ENCODE results near the gene PIK3AP1.

PIK3AP1 gene

GRCh38 chr10:96610817-96611216 lies 109.5 kb downstream of the PIK3AP1 start:
- no peak for DNase-seq (ENCODE audit: low read depth)

DNA sequence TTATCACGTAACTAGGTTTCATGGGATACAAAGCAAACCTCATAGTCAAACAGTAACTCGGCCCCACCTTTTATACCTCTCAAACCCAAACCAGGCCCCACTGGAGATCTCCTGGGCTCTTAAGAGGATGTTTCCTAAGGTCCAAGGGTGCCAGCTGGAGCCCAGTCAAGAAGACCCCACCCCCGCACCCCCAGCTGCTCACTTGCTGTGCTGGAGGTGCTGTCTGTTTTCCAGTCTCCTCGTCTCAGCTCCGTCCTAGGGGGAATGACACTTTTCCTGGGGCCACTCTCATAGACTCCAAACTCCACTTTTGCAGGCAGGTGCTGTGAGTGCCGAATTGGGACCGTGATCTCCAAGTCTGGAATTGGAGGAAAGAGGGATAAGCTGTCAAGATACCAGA lies 110.8 kb downstream of the PIK3AP1 start:
- DNase-seq (ENCODE audit: low read depth): no peak

DNA sequence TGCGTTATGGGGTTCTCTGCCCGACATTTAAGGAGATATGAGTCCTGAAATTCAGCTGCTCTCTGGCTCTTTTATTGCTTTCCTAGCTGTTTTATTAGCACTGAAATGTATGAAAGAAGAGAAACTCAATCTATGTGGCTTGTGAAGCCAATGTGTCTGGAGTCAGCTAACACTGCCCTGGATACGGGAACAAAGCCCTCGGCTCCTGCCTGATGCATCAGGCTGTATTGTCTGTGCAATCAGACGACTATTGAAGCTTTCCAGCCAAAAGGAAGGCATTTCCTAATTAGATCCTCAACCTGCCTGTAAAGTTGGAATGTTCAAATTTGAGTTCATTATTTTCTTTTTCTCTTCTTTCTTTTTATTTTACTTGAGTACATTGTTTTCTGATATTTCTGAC lies 111.5 kb downstream of the PIK3AP1 start:
- DNase-seq (ENCODE audit: low read depth): no peak

DNA sequence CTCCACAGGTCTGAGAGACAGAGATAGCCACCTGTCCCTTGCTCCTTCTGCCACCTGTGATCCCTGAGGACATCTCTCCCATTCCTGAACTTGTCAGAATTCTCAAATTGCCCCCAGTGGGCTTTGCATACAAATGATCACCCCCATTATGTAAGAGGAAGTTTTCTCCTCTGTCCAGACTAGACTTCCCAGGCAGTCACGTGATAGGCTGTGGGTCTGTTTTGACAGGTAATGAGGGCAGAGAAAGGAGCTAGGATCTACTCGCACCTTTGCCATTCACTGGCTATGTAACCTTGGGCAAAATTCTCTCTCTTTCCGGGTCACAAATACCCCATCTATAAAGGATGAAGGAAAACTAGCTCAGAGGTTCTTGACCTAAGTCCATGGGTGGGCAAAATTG lies 112.1 kb downstream of the PIK3AP1 start:
- no peak for DNase-seq (ENCODE audit: low read depth)

DNA sequence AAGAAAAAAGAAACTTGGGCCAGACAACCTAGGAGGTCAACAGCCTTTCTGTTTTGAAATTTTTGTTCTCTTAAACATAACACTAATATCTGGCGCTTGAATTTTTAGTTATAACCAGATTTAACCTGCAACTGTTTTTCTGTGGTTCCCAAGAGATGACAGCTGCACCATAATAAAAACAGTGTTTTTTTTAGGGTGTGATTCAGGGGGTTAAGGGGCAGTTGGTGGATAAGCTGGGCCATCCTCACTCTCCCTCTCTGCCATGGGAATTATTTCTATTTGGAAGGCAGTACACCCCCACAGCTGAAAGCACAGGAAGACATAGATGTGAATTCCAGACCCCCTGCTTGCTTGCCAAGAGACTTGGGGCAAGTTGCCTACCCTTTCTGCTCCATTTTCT lies 113.4 kb downstream of the PIK3AP1 start:
- DNase-seq (ENCODE audit: low read depth): no peak

DNA sequence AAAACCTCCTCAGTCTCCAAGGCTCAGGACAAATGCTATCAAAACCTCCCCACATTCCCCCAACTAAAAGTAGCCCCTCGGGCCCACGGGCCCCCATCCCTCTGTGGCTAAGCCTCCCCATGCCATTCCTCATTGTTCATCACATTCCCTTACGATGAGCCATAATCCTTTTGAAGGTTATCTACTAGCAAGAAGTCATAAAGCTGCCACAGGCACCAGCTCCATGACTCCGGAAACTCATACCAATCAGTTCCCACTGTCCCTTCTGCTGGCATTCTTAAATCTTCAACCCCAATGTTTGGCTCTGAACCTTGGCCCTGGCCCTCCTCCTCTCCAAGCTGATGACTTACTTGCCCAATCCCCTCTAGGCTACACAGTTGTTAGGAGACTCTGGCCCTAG lies 114.1 kb downstream of the PIK3AP1 start:
- DNase-seq (ENCODE audit: low read depth): no peak

GRCh38 chr10:96600337-96600736 lies 120.0 kb downstream of the PIK3AP1 start:
- no peak for DNase-seq (ENCODE audit: low read depth)

DNA sequence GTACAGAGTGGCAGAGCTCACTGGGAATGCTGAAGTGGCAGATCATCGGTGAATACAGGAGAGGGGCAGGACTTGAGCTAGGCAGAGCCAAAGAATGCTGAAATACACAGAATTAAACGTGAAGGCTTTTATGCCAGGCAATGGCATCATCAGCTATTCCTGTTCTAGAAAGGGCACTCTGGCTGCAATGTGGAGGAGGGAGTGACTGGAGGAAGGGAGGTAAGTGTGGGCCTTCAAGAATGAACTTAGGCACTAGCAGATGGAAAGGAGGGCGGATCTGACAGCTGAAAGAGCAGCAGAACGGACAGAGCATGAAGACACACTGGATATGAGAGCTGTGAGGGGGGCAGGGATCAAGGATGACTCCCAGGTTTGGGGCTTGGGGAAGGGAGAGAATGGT lies 121.5 kb downstream of the PIK3AP1 start:
- no peak for DNase-seq (ENCODE audit: low read depth)

DNA sequence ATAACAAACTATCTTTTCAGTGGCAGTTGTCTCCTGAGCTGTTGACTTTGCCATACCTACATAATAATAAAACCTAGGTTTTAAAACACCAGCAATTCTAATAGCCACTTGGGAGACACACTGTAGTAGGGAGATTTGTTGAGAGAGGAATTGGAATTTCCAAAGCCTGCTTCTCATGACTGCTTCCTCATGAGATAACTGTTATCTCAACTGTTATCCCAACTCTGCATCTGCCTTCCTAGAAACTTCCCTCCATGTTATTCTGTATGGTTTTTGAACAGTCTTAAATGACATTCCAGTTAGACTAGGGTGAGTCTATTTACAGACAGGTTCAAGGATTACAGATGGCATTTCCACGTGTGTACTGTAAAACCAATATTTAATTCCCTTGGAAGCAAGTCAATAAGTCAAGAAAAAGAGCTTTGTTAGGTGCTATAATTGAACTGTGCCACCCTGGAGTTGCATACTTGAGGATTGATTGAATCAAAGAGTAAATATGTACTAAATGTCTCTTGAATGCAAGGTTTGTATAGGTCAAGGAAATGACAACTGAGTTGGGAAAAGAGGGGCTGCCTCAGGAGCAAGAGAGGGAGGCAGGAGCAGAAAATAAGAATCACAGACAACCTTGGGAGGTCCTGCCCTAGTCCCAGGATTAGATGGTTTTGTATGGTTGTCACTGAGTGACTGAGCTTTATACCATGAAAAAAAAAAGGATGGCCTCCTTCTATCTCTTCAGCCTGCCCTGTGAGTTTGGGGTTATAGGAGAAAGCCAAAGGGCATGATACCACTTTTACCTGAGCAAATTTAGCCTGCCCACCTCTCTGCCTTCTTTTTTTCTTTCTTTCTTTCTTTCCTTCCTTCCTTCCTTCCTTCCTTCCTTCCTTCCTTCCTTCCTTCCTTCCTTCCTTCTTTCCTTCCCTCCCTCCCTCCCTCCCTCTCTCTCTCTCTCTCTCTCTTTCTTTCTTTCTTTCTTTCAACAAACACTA lies 123.6 kb downstream of the PIK3AP1 start:
- no peak for DNase-seq (ENCODE audit: low read depth)

DNA sequence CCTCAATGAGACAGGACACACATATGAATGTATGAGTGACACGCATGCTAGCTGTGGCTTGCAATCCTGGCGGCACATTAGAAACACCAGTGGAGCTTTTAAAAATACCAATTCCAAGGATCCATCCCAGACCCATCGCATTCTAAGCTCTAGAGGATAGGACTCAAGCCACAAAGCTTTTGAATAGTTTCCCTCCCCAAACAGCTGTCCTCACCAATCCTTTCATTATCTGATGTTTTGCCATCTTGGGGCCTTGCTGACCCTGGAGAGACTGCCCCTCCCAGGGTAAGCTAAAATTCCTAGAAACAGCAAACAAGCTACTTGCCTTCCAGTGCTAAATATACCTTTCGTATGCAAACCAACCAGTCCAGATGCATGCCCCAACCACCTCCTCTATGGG lies 124.6 kb downstream of the PIK3AP1 start:
- no peak for DNase-seq (ENCODE audit: low read depth)

DNA sequence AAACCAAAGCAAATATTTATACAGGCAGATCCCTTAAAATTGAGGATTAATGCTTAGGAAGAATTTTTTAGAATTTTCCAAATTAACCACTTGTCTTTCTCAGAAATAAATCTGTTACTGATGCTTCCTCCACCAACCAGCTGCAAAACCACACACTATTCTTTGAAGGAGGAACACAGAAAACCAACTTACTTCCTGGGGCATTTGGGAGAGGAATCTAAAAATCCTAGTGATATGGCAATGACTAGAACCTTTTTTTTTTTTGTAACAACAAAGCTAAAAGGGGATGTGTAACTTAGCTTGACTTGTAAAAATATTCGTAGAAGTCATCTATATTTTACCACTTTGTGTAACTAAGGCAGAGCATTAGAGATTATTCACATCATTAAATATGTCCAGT lies 128.4 kb downstream of the PIK3AP1 start:
- no peak for DNase-seq (ENCODE audit: low read depth)

DNA sequence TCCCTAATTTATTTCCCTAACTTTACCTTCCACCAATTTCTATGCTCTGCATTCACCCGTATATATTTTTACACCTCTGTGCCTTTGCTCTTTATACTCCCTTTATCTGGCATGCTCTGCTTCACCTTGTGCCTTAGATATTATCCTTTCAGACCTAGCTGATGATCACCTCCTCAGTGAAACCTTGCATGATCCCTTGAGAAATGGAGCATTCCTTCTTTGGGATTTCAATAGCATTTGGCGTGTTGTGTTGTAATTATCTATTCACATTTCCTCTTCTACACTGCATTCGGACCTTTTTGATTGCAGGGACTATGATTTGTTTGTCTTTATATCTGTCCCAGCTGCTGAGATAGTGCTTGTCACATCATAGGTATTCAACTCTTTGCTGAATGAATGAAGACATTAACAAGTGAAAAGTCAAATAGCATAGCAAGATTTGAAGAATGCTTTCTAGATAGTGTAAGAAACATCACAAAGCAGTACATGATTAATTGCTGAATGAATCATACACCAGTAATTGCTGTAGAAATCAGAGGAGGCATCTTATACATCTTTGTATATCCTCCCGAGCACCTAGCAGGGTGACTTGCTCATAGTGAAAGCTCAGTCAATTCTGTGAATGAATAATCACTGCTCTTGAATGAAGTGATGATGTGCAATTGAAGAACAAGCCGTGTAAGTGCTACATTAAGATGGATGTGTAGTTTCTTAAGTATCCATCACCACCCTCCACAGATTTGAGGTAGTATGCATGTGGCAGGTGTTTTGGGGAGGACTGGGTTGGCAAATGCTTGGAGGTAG lies 131.5 kb downstream of the PIK3AP1 start:
- DNase-seq (ENCODE audit: low read depth): no peak

DNA sequence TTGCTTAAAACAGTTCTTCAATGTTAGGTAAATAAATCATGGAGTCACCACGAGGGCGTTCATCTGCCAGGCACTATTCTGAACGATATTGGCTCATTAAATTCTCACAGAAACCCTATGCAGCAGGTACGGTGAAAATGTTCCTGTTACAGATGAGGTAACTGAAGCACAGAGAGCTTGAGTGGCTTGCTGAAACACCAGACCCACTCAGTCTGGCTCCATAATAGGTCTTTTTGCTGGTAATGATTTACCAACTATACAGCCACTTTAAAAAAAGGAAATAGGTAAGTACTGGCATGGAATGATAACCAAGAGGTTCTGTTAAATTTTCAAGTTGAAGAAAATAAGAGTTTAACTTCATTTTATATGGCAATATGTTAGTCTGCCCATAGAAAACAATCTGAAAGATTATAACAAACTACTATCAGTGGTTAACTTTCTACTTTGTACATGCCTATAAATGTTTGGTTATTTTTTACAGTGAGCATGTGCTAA lies 132.2 kb downstream of the PIK3AP1 start:
- no peak for DNase-seq (ENCODE audit: low read depth)

DNA sequence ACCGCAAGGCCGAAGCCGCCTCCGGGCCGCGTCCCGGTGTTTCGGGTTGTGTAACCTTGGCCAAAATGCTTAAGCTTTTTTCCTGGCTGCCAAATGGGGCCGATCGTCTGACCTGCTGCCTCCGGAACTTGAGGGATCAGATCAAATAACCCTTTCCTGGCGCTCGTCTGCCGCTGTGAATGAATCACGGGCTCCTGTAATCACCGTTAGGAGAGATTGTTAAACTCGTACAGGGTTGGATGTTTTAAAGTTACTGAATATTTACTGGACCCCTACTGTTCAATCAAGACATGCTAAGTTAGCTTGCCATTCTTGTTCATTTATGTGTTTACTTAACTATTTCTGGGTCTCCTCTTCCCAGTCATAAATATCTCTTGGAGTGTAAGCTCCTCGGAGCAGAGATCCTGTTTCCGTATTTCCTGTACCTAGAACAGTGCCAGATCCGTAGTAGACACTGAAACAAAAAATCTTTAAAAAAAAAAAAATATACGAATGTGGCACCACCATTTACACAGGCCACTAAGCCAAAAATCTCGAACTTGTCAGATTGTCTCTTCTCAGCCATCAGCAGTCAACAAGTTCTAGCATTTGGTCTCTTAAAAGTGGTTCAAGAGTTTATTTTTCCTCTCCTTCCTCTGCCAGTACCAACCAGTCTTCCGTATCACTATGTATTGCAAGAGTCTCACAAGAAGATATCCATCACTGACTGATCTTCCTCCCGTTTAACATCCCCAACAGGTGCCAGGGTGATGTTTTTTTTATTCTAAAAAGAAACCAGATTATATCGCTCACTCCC lies 132.9 kb downstream of the PIK3AP1 start:
- DNase-seq (ENCODE audit: low read depth): no peak

GRCh38 chr10:96586419-96587263 lies 133.7 kb downstream of the PIK3AP1 start, which contains the start of gene TM9SF3:
Gene TM9SF3, minus strand, starts transcription at chr10:96587012. Its CDS starts 177 bp downstream, at chr10:96586835.
- no peak for DNase-seq (ENCODE audit: low read depth)

DNA sequence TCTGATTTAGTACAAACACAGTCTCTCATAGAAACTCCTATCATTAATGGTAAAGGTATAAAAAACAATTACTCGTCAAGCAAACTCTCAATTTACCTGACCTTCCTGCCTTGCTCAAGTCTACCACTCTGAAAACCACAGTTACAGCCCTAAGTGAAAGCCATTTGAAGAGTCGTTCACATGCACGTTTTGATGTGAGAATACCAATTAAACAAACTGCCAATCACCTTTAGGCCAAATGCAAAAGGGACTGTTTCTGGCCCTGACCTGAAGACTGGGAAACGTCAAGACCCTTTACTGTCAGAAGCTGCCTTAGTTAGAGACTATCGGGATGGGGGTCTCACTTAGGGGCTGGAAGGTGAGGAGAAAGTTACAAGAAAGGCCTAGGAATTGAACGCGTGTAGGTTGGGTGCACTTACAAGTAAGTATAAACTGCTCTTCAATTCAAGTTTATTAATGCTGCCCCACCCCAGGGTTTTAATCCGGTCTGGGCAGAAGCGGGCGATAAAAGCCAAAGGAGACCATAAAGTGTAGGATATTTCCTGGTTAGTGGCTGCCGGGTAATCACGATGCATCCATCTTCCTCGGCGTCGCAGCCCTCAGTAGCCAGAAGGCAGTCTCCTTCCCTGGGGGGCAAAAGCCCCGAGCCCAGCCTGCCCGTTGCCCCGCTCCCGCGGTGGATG lies 134.4 kb downstream of the PIK3AP1 start:
- no peak for DNase-seq (ENCODE audit: low read depth)

DNA sequence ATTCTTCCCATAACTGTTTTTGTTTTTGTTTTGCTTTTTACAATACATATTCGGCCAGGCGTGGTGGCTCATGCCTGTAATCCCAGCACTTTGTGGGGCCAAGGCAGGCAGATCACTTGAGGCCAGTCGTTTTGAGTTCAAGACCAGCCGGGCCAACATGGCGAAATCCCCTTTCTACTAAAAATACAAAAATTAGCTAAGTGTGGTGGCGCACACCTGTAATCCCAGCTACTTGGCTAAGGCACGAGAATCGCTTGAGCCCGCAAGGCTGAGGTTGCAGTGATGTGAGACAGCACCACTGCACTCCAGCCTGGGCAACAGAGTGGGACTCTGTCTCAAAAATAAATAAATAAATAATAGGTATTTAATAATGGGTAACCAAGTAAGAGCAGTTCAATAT lies 135.8 kb downstream of the PIK3AP1 start:
- no peak for DNase-seq (ENCODE audit: low read depth)

DNA sequence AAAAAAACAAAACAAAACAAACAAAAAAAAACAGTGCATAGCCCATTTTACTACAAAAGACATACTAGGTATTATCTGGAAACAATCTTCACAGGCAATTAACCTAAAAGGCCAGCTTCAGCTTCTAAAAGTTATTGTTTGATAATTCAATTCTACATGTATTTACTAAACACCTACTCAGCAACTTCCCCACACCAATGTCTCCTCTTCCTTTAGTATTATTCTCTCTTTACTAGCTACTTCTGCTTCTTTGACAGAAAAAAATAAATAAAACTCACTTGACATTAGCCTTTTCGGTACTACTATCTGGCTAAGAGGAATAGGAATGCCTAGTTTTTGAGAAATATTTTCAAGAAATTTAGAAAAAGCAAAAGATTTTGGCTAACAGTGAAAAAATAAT lies 136.3 kb downstream of the PIK3AP1 start:
- DNase-seq (ENCODE audit: low read depth): no peak

DNA sequence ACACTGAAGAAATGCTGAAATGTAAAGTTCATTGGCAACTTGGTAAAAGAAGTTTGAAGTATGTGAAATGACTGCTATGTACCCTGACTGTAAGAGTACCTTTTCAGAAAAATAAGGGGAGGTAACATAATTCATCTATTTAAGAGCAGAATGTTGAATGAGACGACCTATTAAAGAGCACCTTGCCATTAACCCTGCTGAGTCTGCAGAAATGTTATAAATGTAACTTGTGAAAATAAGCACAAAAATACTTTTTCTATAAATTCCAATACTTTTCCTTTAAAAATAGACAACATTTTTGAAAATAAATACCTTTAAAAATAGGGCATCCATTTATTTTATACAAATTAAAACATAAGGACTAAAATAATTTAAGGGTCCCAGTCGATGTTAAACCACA lies 141.2 kb downstream of the PIK3AP1 start:
- DNase-seq (ENCODE audit: low read depth): no peak

DNA sequence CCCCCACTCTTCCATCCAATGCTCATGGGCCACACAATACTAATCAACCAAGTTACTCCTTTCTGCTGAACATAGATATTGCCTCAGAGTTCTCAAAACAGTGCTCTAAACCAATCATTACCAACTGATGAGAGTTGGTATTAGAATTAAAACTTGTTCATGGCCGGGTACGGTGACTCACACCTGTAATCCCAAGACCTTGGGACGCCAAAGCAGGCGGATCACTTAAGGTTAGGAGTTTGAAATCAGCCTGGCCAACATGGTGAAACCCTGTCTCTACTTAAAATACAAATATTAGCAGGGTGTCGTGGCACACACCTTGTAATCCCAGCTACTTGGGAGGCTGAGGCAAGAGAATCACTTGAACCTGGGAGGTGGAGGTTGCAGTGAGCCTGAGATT lies 141.7 kb downstream of the PIK3AP1 start:
- no peak for DNase-seq (ENCODE audit: low read depth)

All from non-pigmented ciliary epithelial cell (primary cell).